HG02763 (cell line): Measurements from ENCODE around the gene ULBP1.
"Not testable (repeated sequence)": the region's sequence is repeated elsewhere in the genome, so short reads cannot be mapped to it uniquely, and the experiment has no call there.

Experiments
- ATAC-seq: cut with Tn5 transposase; IDR thresholded peaks from one replicate; pipeline ENCODE4 v1.9.1; 2021; ENCODE audit warnings: mild to moderate bottlenecking, moderate library complexity; ENCODE audit not compliant: unreplicated experiment

The ULBP1 gene, protein sequence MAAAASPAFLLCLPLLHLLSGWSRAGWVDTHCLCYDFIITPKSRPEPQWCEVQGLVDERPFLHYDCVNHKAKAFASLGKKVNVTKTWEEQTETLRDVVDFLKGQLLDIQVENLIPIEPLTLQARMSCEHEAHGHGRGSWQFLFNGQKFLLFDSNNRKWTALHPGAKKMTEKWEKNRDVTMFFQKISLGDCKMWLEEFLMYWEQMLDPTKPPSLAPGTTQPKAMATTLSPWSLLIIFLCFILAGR

GRCh38 chr6:149963462-149964307 lies at the start of gene ULBP1:
TSS of gene ULBP1 (plus strand) at chr6:149963943. CDS start at chr6:149964050, 107 bp downstream.
- peak; percentile 55 for ATAC-seq

- ATAC-seq = no peak
Measured at GRCh38 chr6:149915970-149916865, 47.5 kb upstream of the ULBP1 start.

DNA sequence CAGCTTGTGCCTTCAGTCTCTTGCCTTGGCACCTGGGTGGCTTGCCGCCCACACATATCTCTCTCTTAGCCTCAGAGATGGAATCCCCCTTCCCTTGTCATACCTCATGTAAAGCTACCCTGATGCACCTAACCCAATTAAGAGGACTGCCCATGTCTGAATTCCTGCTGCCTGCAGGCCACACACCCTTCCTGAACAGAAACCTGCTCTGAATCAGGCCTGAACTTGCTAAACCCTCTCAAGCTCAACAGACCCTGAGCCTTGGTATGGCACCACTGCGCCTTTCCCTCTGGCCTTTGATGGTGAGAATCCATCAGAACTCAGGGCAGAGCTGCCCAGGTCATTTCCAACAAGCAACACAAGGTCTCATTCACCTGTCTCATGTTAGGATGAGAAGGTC lies 46.1 kb upstream of the ULBP1 start:
- no peak for ATAC-seq

GRCh38 chr6:149918151-149918905 lies 45.4 kb upstream of the ULBP1 start:
- ATAC-seq = no peak

GRCh38 chr6:149919126-149919833 lies 44.5 kb upstream of the ULBP1 start:
- ATAC-seq = not testable (repeated sequence)

- no peak for ATAC-seq
Measured at GRCh38 chr6:149919834-149920225, 43.9 kb upstream of the ULBP1 start.

- ATAC-seq = no peak
Measured at GRCh38 chr6:149921361-149921760, 42.4 kb upstream of the ULBP1 start.

- ATAC-seq = not testable (repeated sequence)
Measured at GRCh38 chr6:149922091-149922490, 41.7 kb upstream of the ULBP1 start.

DNA sequence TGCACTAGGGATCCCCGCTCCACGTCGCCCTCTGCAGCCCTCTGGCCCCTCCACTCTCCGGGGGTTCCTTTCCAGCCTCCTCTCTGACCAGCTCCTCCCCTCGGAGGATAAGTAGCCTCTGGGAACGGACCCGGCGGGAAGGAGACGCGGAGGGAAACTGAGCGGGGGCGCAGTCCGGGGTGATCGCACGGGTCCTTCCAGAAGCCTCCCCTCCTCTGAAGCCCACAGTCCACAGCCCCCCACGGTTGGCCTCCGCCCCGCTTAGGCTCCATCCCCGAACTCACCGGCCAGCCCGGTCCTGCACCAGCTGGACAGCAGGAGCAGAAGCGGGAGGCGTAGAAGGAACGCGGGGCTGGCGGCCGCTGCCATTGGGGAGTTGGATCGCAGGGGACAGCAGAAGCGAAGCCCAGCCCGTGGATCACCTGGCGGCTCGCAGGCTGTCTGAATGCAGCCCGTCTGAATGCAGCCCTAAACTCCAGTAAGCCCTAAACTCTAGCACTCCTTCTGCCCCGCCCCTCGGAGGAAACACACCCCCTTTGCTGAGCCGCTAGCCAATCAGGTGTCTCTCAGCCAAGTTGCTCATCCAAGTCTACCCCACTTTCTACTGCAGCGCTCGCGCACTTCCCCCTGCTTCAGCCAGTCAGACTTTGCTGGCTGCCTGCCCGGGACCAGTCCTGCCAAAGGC lies 41.0 kb upstream of the ULBP1 start, which contains the start of gene RAET1G:
Gene RAET1G, minus strand, starts transcription at position 480 of the 685 bp plus-strand sequence. Its CDS starts 111 bp downstream, at position 369.
- no peak for ATAC-seq

- ATAC-seq = no peak
Measured at GRCh38 chr6:149923327-149923986, 40.3 kb upstream of the ULBP1 start.

DNA sequence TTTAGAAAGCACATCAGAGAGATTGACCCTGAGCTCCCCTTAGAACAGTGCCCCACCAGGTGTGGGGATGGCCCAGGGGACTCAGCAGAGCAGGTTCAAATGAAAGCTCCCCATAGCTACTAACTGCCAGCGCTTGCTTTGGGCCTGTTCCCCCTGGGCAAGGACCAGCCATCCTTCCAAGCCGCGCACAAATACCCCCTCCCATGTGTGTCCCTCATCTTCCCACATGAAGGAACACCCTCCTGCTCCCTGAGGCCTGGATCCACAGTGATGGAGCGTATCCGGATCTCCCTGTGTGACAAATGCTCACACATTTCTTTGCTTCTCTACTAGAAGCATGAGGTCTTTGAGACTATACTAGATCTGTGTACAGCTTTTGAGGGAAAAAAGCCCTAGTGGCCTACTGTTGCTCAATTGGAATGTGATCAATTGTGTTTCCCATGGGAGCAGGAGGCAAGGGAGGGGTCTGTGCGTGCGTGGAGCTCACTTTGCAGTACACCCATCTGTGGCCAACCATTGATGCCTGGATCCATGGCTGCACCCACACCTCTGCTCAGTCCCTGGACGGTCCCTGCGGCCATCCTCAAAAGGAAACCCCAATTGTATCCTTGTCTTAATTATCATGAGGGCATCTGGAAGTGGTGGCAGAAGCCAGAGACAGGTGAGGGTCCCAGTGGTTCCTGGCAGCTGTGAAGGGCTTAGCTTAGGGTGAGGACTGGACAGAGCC lies 39.4 kb upstream of the ULBP1 start:
- ATAC-seq = no peak

GRCh38 chr6:149924933-149925252 lies 38.9 kb upstream of the ULBP1 start:
- ATAC-seq = no peak

GRCh38 chr6:149925253-149925973 lies 38.3 kb upstream of the ULBP1 start:
- ATAC-seq = no peak

DNA sequence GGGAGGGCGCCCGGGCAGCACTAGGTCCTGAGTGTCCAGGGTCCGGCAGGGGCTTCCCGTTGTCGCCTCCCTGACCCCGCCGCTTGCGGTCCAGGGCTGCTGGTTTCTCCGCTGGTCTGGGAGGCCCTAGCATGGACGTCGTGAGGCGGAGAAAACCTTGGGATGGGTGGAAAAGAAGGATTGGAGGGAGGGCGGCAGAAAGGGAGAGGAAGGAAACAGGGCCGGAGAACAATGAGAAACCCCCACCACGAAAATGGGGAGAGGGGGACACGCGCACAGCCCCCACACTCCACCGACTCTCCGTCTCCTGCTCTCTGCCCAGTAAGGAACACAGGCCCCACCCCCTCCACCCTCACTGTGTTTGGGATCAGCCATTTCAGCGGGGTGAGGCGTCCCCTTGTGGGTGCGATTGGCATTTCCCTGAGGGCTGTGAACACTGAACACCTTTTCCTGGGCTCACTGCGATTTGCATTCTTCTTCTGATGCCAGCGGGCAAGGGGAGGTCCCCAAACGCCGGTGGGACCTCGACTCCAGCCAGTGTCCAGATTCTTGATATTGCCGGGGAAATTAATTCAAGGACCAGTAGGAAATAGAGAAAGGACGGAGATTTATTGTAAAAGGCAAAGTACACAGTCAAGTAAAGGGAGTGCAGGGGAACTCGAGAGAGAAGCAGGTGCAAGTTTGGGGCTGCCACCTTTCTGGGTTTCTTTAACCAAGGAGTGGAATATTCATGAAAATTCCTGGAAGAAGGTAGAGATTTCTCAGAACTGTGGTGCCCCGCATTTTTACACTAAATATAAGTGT lies 37.6 kb upstream of the ULBP1 start:
- no peak for ATAC-seq

GRCh38 chr6:149927025-149927424 lies 36.7 kb upstream of the ULBP1 start:
- not testable (repeated sequence) for ATAC-seq

DNA sequence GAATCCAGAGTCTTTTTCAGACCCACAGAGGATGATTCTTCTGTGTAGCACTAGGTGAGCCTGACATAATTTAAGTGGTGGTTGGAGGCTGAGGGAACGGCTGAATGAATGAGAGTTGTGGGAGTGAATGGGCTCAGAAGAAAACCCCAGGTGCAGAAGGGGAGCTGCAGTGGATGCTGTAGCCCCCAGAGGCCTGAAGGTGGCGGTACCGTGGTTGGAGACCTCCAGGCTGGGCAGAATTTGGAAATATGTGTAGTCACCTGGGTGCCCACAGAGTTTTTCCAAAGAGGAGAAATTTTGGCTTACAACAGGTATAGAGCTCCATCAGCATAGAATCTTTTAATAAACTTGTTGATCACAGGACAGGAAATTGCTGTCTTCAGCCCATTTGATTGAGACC lies 34.3 kb upstream of the ULBP1 start:
- no peak for ATAC-seq

GRCh38 chr6:149931501-149931900 lies 32.2 kb upstream of the ULBP1 start:
- no peak for ATAC-seq
